H1 (cell line): ENCODE data around the gene CARD14. TPM values are rescaled to one million over a fixed set of nuclear protein-coding genes. Genes with fewer than 3 reads are reported as not detected.

ENCODE experiments used
- CTCF ChIA-PET: fragments of 300-600 bp; sonication (Branson Sonifier 250); formaldehyde crosslinking; loops from one replicate; lab custom pipeline; 2021; ENCODE audit not compliant: partially characterized antibody; lab: Charles Lee
- POLR2A ChIA-PET: fragments of 300-600 bp; sonication (Branson Sonifier 250); formaldehyde crosslinking; loops from one replicate; lab custom pipeline; 2021; ENCODE audit warnings: inconsistent platforms; ENCODE audit not compliant: partially characterized antibody; lab: Charles Lee
- DNase-seq, 2 experiments: peaks; one replicate each; pipeline versions ENCODE4 v3.0.0 to v3.0.0-alpha.2; 2010 to 2022; ENCODE audit warnings: low spot score in 2 of 2, low read depth in 1 of 2, mixed read lengths in 1 of 2
- FAIRE-seq: peaks from 2 replicates; lab custom pipeline; 2011; peaks lifted over from hg19 to GRCh38; lab: Jason Lieb, UNC
- H2AFZ ChIP-seq: 2 replicates; pipeline ENCODE4 v1.8.1; 2012; ENCODE audit warnings: low read length, inconsistent platforms
- H2AK5ac ChIP-seq: 2 replicates; pipeline ENCODE4 v1.6.1; 2013; ENCODE audit warnings: low read depth, low read length
- H2BK120ac ChIP-seq: replicated peaks from 2 replicates; pipeline ENCODE3; 2013; ENCODE audit warnings: low read depth, low read length, inconsistent platforms
- H2BK12ac ChIP-seq: 2 replicates; pipeline ENCODE4 v1.6.1; 2013; ENCODE audit warnings: low read depth, low read length
- H2BK15ac ChIP-seq: 2 replicates; pipeline ENCODE4 v1.6.1; 2013; ENCODE audit warnings: low read length
- H2BK20ac ChIP-seq: 2 replicates; pipeline ENCODE4 v1.6.1; 2013; ENCODE audit warnings: low read length
- H2BK5ac ChIP-seq: 2 replicates; pipeline ENCODE4 v1.6.1; 2013; ENCODE audit warnings: low read depth, low read length
- H3K14ac ChIP-seq: 2 replicates; pipeline ENCODE4 v1.6.1; 2013; ENCODE audit warnings: inconsistent platforms; ENCODE audit not compliant: insufficient read length
- H3K18ac ChIP-seq: 2 replicates; pipeline ENCODE4 v1.6.1; 2013; ENCODE audit warnings: low read length; ENCODE audit errors: extremely low read depth
- H3K23ac ChIP-seq: 2 replicates; pipeline ENCODE4 v1.6.1; 2013; ENCODE audit warnings: inconsistent platforms; ENCODE audit not compliant: insufficient read length
- H3K23me2 ChIP-seq: 2 replicates; pipeline ENCODE4 v1.6.1; 2013; ENCODE audit warnings: low read depth, low read length
- H3K27ac ChIP-seq: 2 replicates; pipeline ENCODE4 v1.6.1; 2011; ENCODE audit warnings: low read depth, low read length, inconsistent platforms
- H3K27me3 ChIP-seq, 4 experiments: replicated peaks in 1 of 4; 1 replicate in 1 of 4; 2 replicates in 3 of 4; pipeline versions ENCODE4 v1.6.1 to v1.8.1; 2011 to 2013; ENCODE audit warnings: low read length in 3 of 4, mild to moderate bottlenecking in 3 of 4, inconsistent platforms in 2 of 4, mixed read lengths in 2 of 4, moderate library complexity in 1 of 4; ENCODE audit not compliant: control insufficient read depth in 3 of 4, insufficient read depth in 3 of 4; ENCODE audit errors: extremely low read depth in 1 of 4
- H3K36me3 ChIP-seq, 4 experiments: 2 replicates each; pipeline versions ENCODE4 v1.6.1 to v1.8.1; 2011 to 2013; ENCODE audit warnings: mild to moderate bottlenecking in 4 of 4, low read length in 3 of 4, moderate library complexity in 2 of 4, control low read depth in 1 of 4, inconsistent platforms in 1 of 4; ENCODE audit not compliant: insufficient read depth in 4 of 4, control insufficient read depth in 2 of 4
- H3K4ac ChIP-seq: replicated peaks from 2 replicates; pipeline ENCODE3; 2013; ENCODE audit warnings: low read length, low read depth, mixed read lengths, inconsistent platforms; ENCODE audit not compliant: insufficient read length
- H3K4me1 ChIP-seq, 4 experiments: replicated peaks in 1 of 4; 1 replicate in 1 of 4; 2 replicates in 3 of 4; pipeline versions ENCODE4 v1.6.1 to v1.8.1; 2011 to 2013; ENCODE audit warnings: low read length in 3 of 4, inconsistent platforms in 2 of 4, mixed read lengths in 1 of 4; ENCODE audit not compliant: insufficient read depth in 4 of 4, control insufficient read depth in 3 of 4
- H3K4me2 ChIP-seq, 2 experiments: 2 replicates each; pipeline versions ENCODE4 v1.6.1 to v1.8.1; 2011 to 2013; ENCODE audit warnings: low read depth in 2 of 2, low read length in 2 of 2, control low read depth in 1 of 2, inconsistent platforms in 1 of 2, mild to moderate bottlenecking in 1 of 2; ENCODE audit not compliant: insufficient read depth in 1 of 2
- H3K4me3 ChIP-seq, 4 experiments: fragments of 200-600, 300-600 bp in 1 of 4; sonication (generic), shearing (Covaris generic), sonication (Bioruptor Twin) in 1 of 4; 2 replicates each; pipeline versions ENCODE4 v1.5.1 to v1.8.1; 2011 to 2016; ENCODE audit warnings: low read length in 4 of 4, low read depth in 3 of 4, control low read depth in 2 of 4, inconsistent platforms in 2 of 4, mild to moderate bottlenecking in 2 of 4, mixed read lengths in 1 of 4, moderate library complexity in 1 of 4; ENCODE audit not compliant: insufficient read depth in 2 of 4; ENCODE audit errors: extremely low read depth in 1 of 4
- H3K56ac ChIP-seq: replicated peaks from 2 replicates; pipeline ENCODE3; 2013; ENCODE audit warnings: low read depth, mild to moderate bottlenecking, mixed read lengths, low read length, inconsistent platforms; ENCODE audit not compliant: insufficient read length
- H3K79me1 ChIP-seq: 2 replicates; pipeline ENCODE4 v1.6.1; 2013; ENCODE audit warnings: low read depth, low read length, control low read depth
- H3K79me2 ChIP-seq, 2 experiments: 2 replicates each; pipeline versions ENCODE4 v1.6.1 to v1.8.1; 2012 to 2013; ENCODE audit warnings: low read length in 2 of 2, mild to moderate bottlenecking in 2 of 2, inconsistent platforms in 1 of 2; ENCODE audit not compliant: insufficient read depth in 2 of 2, control insufficient read depth in 1 of 2
- H3K9ac ChIP-seq, 4 experiments: replicated peaks in 1 of 4; 1 replicate in 1 of 4; 2 replicates in 3 of 4; pipeline versions ENCODE4 v1.6.1 to v1.8.1; 2011 to 2013; ENCODE audit warnings: low read depth in 3 of 4, low read length in 3 of 4, control low read depth in 2 of 4, mild to moderate bottlenecking in 2 of 4, moderate library complexity in 2 of 4, inconsistent platforms in 1 of 4; ENCODE audit errors: extremely low read depth in 1 of 4
- H3K9me3 ChIP-seq, 2 experiments: 2 replicates each; pipeline versions ENCODE4 v1.6.1 to v1.8.1; 2012 to 2013; ENCODE audit warnings: mild to moderate bottlenecking in 2 of 2, moderate library complexity in 2 of 2, control low read depth in 1 of 2, inconsistent platforms in 1 of 2, low read depth in 1 of 2, low read length in 1 of 2, mixed read lengths in 1 of 2; ENCODE audit not compliant: insufficient read depth in 2 of 2
- H4K20me1 ChIP-seq, 2 experiments: replicated peaks in 1 of 2; 2 replicates each; pipeline versions ENCODE3 to v1.8.1; 2011 to 2013; ENCODE audit warnings: inconsistent platforms in 2 of 2, low read length in 2 of 2, mild to moderate bottlenecking in 1 of 2; ENCODE audit not compliant: insufficient read depth in 2 of 2, control insufficient read depth in 1 of 2
- H4K5ac ChIP-seq: 2 replicates; pipeline ENCODE4 v1.6.1; 2013; ENCODE audit warnings: low read length, low read depth, mixed read lengths, inconsistent platforms; ENCODE audit not compliant: insufficient read length
- H4K8ac ChIP-seq: 2 replicates; pipeline ENCODE4 v1.8.0; 2013; ENCODE audit warnings: mild to moderate bottlenecking, moderate library complexity, low read length, inconsistent platforms; ENCODE audit not compliant: insufficient read depth; ENCODE audit errors: extremely low read depth
- H4K91ac ChIP-seq: replicated peaks from 2 replicates; pipeline ENCODE3; 2013; ENCODE audit warnings: low read length, mixed read lengths, inconsistent platforms; ENCODE audit not compliant: insufficient read length
- CHD1 ChIP-seq: IDR thresholded peaks from 2 replicates; pipeline ENCODE4 v1.6.1; 2012; ENCODE audit warnings: low read depth, low read length, improper control_type of control experiment
- HDAC2 ChIP-seq, 2 experiments: fragments of 300-600 bp in 1 of 2; sonication (generic) in 1 of 2; IDR thresholded peaks; 2 replicates each; pipeline ENCODE4 v1.6.1; 2011 to 2012; ENCODE audit warnings: low read depth in 2 of 2, low read length in 2 of 2, mild to moderate bottlenecking in 2 of 2, moderate library complexity in 2 of 2, borderline replicate concordance in 1 of 2, inconsistent platforms in 1 of 2
- HDAC6 ChIP-seq: IDR thresholded peaks from one replicate; pipeline ENCODE4 v1.7.1; 2012; ENCODE audit warnings: low read depth, mild to moderate bottlenecking, inconsistent platforms, low read length, moderate library complexity
- TAF1 ChIP-seq: IDR thresholded peaks from 2 replicates; pipeline ENCODE4 v1.6.1; 2011; ENCODE audit warnings: mild to moderate bottlenecking, low read depth, low read length
- WGBS, 2 experiments: shearing (Covaris generic) in 1 of 2; methylation state at CpG; one replicate each; pipeline versions ENCODE4 v1.1.6 to v1.1.7; 2013 to 2015; ENCODE audit warnings: low lambda C conversion rate in 2 of 2, mixed read lengths in 2 of 2, inconsistent platforms in 1 of 2, low coverage in 1 of 2, missing lambda C conversion rate in 1 of 2; ENCODE audit not compliant: insufficient replicate concordance in 2 of 2, insufficient coverage in 1 of 2, insufficient read length in 1 of 2; ENCODE audit errors: extremely low coverage in 1 of 2, missing lambda C conversion rate in 1 of 2; 5-methylcytosine and 5-hydroxymethylcytosine counted together
- polyA plus RNA-seq, 7 experiments: library from polyadenylated mRNA; depleted of rRNA in 3 of 7; stranded (reverse) in 5 of 7; unstranded in 2 of 7; fragments of >200 nt in 5 of 7; fragments of 200-250 nt in 2 of 7; gene quantifications; 1 replicate in 5 of 7; 2 replicates in 1 of 7; 4 replicates in 1 of 7; pipeline versions ENCODE4 v1.2.1 to v1.2.3, GENCODE V29; 2011 to 2013; ENCODE audit warnings: missing spikeins in 2 of 7, mixed read lengths in 2 of 7
- total RNA-seq: library from RNA; stranded (reverse); fragmentation: NEBNext Ultra II Directional; extraction: Animal tissue kit (Norgen Biotek cat#: 25700); gene quantifications from 2 replicates; pipeline ENCODE4 v1.2.1, GENCODE V29; 2021

The CARD14 gene
- total and polyA plus RNA-seq, 2 of the 8 experiments (the other 6 are each of a cell fraction or from before 2014, with no cell fraction given): 0.08 TPM; not detected in 1

DNA sequence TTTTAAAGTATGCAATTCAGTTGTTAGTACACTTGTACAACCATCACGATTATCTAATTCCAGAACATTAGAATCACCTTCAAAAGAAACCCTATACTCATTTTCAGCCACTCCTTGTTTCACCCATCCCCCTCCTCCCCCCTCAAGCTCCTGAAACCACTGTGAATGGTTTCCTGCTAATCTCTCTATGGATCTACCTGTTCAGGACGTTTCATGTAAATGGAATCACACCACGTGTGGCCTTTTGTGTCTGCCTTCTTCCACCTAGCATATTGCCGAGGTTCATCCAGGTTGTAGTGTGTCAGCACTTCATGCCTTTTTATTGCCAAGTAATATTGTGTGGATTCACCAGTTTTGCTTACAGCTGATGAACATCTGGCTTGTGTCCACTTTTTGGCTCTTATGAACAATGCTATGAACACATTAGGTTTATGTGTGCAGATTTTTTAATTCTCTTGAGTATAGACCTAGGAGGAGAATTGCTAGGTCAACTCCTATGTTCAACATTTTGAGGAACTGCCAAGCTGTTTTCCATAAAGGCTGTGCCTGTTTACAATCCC lies 40.7 kb upstream of the CARD14 start:
- H3K79me2 ChIP-seq: no peaks in the 10 kb centered on the region
- no peak for FAIRE-seq
- no peak overlapping the region for H2BK20ac ChIP-seq
- H3K4ac ChIP-seq: no peak overlapping the region
- ChIA-PET POLR2A (interaction anchor here (1.0 to 10.0 kb wide), 8 partner anchors 10 to 52 kb away, joined by 3 to 103 read pairs (median 6); partner anchors contain the start of gene GAA), CTCF (interaction anchor here (0.9 to 3.0 kb wide), 8 partner anchors 12 to 67 kb away, joined by 3 to 13 read pairs (median 4); partner anchors contain the start of gene GAA)
- H2AK5ac ChIP-seq: no peak overlapping the region
- no peak overlapping the region for H3K23ac ChIP-seq
- H4K91ac ChIP-seq: no peak overlapping the region
- no peaks in the 10 kb centered on the region; the same call in 1 of the 2 replicates for H3K23me2 ChIP-seq
- H2AFZ ChIP-seq: no peak overlapping the region
- H3K27ac ChIP-seq: no peak overlapping the region
- H2BK120ac ChIP-seq: no peak overlapping the region
- no peak overlapping the region for H3K56ac ChIP-seq
- H4K8ac ChIP-seq: no peak overlapping the region
- H2BK15ac ChIP-seq: no peak overlapping the region
- no peak overlapping the region for H3K4me3 ChIP-seq
- no peak overlapping the region for H2BK12ac ChIP-seq
- no peak overlapping the region for H3K4me2 ChIP-seq
- WGBS, 2 experiments: 63% methylated on average over 4 of the region's 4 CpGs; no CpG with 5 or more reads in 1 of the 2 experiments
- H4K20me1 ChIP-seq: peaks cover 0 to 4% of the 10 kb centered on the region in 2 experiments
- H3K79me1 ChIP-seq: no peaks in the 10 kb centered on the region; the same call in 1 of the 2 replicates
- H2BK5ac ChIP-seq: no peak overlapping the region
- H3K4me1 ChIP-seq: peaks cover 3 to 12% (median 7%) of the 10 kb centered on the region in 4 experiments
- peaks cover 10 to 15% (median 11%) of the 10 kb centered on the region in 4 experiments; a peak in 7 of 8 replicates for H3K36me3 ChIP-seq
- no peak overlapping the region for H3K18ac ChIP-seq
- no peaks in the 10 kb centered on the region for H3K9me3 ChIP-seq
- no peak overlapping the region for H3K9ac ChIP-seq
- no peak overlapping the region for H3K14ac ChIP-seq
- no peak overlapping the region for H4K5ac ChIP-seq
- DNase-seq: no peak
- no peaks in the 10 kb centered on the region for H3K27me3 ChIP-seq
- no peak for TF ChIP-seq TAF1
- TF ChIP-seq HDAC2 (IDR thresholded peaks at IDR 0.05; ENCODE audit: borderline replicate concordance in 1 of 2, low read depth in 2 of 2, low read length in 2 of 2): no peak
- no peak for TF ChIP-seq CHD1
- TF ChIP-seq HDAC6: no peak
